CD4-positive, CD25-positive, alpha-beta regulatory T cell (primary cell): ENCODE results near the gene SERTAD1. TPM values are rescaled to one million over a fixed set of nuclear protein-coding genes. Genes with fewer than 3 reads are reported as not detected.

Experiments
- ATAC-seq, 2 donors: fragments of 150-1000 bp; cut with Tn5 transposase; one replicate each; pipeline ENCODE4 v1.10.0; 2021; ENCODE audit warnings: low read depth in 2 of 2, moderate number of reproducible peaks in 2 of 2, moderate library complexity in 1 of 2
- DNase-seq, 3 donors: peaks; one replicate each; pipeline versions ENCODE4 v3.0.0 to v3.0.0-alpha.2; 2012 to 2022; ENCODE audit warnings: mixed read lengths in 1 of 3
- H3K27ac ChIP-seq: one replicate; pipeline ENCODE4 v1.7.0; 2013; ENCODE audit warnings: mild to moderate bottlenecking, low read length; ENCODE audit not compliant: insufficient read depth, poor library complexity, severe bottlenecking
- H3K27me3 ChIP-seq: one replicate; pipeline ENCODE4 v1.7.0; 2013; ENCODE audit warnings: low read length; ENCODE audit not compliant: control insufficient read depth, insufficient read depth
- H3K36me3 ChIP-seq: one replicate; pipeline ENCODE4 v1.7.0; 2013; ENCODE audit warnings: mild to moderate bottlenecking, low read length, moderate library complexity; ENCODE audit not compliant: control insufficient read depth, insufficient read depth
- H3K4me1 ChIP-seq: 2 replicates; pipeline ENCODE4 v1.7.0; 2013; ENCODE audit warnings: mild to moderate bottlenecking, low read length; ENCODE audit not compliant: insufficient read depth, control insufficient read depth, poor library complexity, severe bottlenecking
- H3K4me3 ChIP-seq: one replicate; pipeline ENCODE4 v1.7.0; 2013; ENCODE audit warnings: low read depth, mild to moderate bottlenecking, low read length, moderate library complexity
- H3K9me3 ChIP-seq, 2 experiments: 1 replicate in 1 of 2; 2 replicates in 1 of 2; pipeline ENCODE4 v1.7.0; 2013; ENCODE audit warnings: low read length in 2 of 2, mild to moderate bottlenecking in 1 of 2, moderate library complexity in 1 of 2; ENCODE audit not compliant: control insufficient read depth in 2 of 2
- H3K27ac Mint-ChIP-seq, 3 donors: one replicate each; pipeline ENCODE4 v1.8.0; 2020 to 2022; ENCODE audit warnings: mild to moderate bottlenecking in 3 of 3, mixed read lengths in 3 of 3, moderate library complexity in 2 of 3
- H3K27me3 Mint-ChIP-seq: one replicate; pipeline ENCODE4 v1.8.0; 2022; ENCODE audit warnings: mild to moderate bottlenecking, mixed read lengths
- H3K36me3 Mint-ChIP-seq: one replicate; pipeline ENCODE4 v1.8.0; 2020; ENCODE audit warnings: mixed read lengths
- H3K4me1 Mint-ChIP-seq, 4 donors: one replicate each; pipeline ENCODE4 v1.8.0; 2020 to 2022; ENCODE audit warnings: mixed read lengths in 4 of 4, mild to moderate bottlenecking in 1 of 4
- H3K4me3 Mint-ChIP-seq, 4 donors: one replicate each; pipeline ENCODE4 v1.8.0; 2020 to 2022; ENCODE audit warnings: mild to moderate bottlenecking in 4 of 4, mixed read lengths in 4 of 4, moderate library complexity in 3 of 4
- H3K9me3 Mint-ChIP-seq, 7 donors: one replicate each; pipeline ENCODE4 v1.8.0; 2020 to 2022; ENCODE audit warnings: mixed read lengths in 7 of 7, mild to moderate bottlenecking in 3 of 7, moderate library complexity in 2 of 7
- polyA plus RNA-seq, 4 donors: library from polyadenylated mRNA; unstranded; fragments of 300-500 nt; fragmentation: Illumina TruSeq; gene quantifications; one replicate each; pipeline ENCODE4 v1.2.3, GENCODE V29; 2021
- total RNA-seq: library from RNA; stranded (reverse); gene quantifications from one replicate; pipeline ENCODE4 v1.2.3, GENCODE V29; 2022

Gene SERTAD1
- total and polyA plus RNA-seq, 5 donors from 2014 or later: 5.5 to 17.0 (median 6.1) TPM

DNA sequence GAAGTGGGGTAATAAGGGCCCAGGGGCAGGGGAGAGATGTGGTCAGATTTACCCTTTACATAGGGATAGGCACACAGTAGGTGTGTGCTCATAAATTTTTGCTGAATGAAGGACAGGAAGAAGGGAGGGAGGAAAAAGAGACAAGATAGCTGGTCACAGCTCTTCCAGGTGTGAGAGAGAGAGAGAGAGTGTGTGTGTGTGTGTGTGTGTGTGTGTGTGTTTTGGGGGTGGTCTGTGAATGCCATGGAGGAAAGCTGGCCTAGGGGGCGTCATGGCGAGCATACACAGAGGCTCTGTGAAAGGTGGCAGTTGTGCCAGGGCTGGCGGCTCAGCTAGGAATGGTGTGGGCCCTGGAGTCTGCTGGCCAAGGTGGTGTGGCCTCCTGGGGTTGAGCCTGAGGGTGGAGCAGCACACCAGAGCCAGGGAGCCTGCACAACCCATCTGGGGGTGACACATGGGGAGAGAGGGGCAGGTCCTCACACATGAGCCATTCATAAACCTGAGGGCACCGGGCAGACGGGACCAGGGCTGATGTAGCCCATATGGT is 6.7 kb downstream of the SERTAD1 start:
- Mint-ChIP-seq H3K4me1 (peaks cover 0 to 29% (median 17%) of the 10 kb centered on the region in 4 donors), H3K27me3 (peaks cover 15% of the 10 kb centered on the region), H3K4me3 (peak overlapping the region; percentile 67 to 84 (median 72)), H3K9me3 (no peaks in the 10 kb centered on the region), H3K27ac (peak overlapping the region in 1 of 3 donors; percentile 40), H3K36me3 (no peaks in the 10 kb centered on the region)
- H3K4me3 ChIP-seq: no peak overlapping the region
- H3K27ac ChIP-seq: no peak overlapping the region
- peaks cover 6% of the 10 kb centered on the region for H3K36me3 ChIP-seq
- peaks cover 23% of the 10 kb centered on the region for H3K4me1 ChIP-seq
- ATAC-seq (no peak), DNase-seq (no peak)
- H3K27me3 ChIP-seq: no peaks in the 10 kb centered on the region
- H3K9me3 ChIP-seq: no peaks in the 10 kb centered on the region

- Histone ChIP-seq H3K9me3 (no peaks in the 10 kb centered on the region), H3K27me3 (no peaks in the 10 kb centered on the region), H3K27ac (no peak overlapping the region), H3K4me3 (no peak overlapping the region), H3K36me3 (peaks cover 6% of the 10 kb centered on the region), H3K4me1 (peaks cover 18% of the 10 kb centered on the region)
- DNase-seq (no peak), ATAC-seq (no peak)
- Mint-ChIP-seq H3K27ac (peak overlapping the region in 2 of 3 donors; percentile 23 to 54), H3K4me3 (peak overlapping the region in 1 of 4 donors; percentile 76), H3K36me3 (no peaks in the 10 kb centered on the region), H3K4me1 (peaks cover 0 to 28% (median 15%) of the 10 kb centered on the region in 4 donors), H3K27me3 (peaks cover 15% of the 10 kb centered on the region), H3K9me3 (no peaks in the 10 kb centered on the region)
These were observed 7.8 kb downstream of the SERTAD1 start for GRCh38 chr19:40418040-40418439.

- H3K36me3 Mint-ChIP-seq: no peaks in the 10 kb centered on the region
- Histone ChIP-seq H3K4me1 (peaks cover 17% of the 10 kb centered on the region), H3K27me3 (no peaks in the 10 kb centered on the region), H3K36me3 (peaks cover 2% of the 10 kb centered on the region), H3K9me3 (no peaks in the 10 kb centered on the region), H3K27ac (no peak overlapping the region), H3K4me3 (no peak overlapping the region)
- H3K27ac Mint-ChIP-seq: peak overlapping the region in 1 of 3 donors; percentile 43
- ATAC-seq (no peak), DNase-seq (no peak)
- H3K4me3 Mint-ChIP-seq: peak overlapping the region in 2 of 4 donors; percentile 19 to 32
- peaks cover 0 to 28% (median 15%) of the 10 kb centered on the region in 4 donors for H3K4me1 Mint-ChIP-seq
- H3K9me3 Mint-ChIP-seq: no peaks in the 10 kb centered on the region
- H3K27me3 Mint-ChIP-seq: peaks cover 15% of the 10 kb centered on the region
These were observed 8.2 kb downstream of the SERTAD1 start for GRCh38 chr19:40417643-40417981.

DNA sequence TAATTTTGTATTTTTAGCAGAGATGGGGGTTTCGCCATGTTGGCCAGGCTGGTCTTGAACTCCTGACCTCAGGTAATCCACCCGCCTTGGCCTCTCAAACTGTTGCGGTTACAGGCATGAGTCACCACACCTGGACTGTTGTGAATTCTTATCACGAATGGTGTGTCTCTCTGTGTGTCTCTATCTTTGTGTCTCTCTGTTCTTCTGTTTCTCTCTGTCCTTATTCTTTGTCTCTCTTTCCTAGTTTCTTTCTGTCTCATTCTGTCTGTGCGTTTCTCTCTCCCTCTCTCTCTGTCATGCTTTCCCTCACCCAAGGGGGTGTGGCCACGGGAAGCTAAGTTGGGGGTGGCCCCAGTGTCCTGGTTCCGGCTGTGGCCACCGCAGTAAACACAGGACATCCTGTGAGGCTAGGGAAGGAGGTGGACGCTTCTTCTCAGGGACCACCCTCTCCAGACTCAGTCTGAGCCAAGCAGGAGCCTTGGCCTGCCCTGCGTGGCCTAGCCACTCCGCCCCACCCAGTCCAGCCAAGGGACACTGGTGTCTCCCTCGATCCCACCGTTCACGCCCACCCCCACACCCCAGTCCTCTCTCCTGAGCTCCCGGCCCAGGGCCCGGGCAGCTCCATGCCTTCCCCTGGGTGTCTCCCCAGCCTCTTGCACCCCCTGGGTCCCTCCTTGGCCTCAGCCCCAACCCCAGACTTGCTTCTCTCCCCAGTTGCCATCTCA is 8.7 kb downstream of the SERTAD1 start:
- ATAC-seq: no peak
- Mint-ChIP-seq H3K27me3 (peaks cover 15% of the 10 kb centered on the region), H3K27ac (peak overlapping the region in 2 of 3 donors; percentile 43 to 71), H3K9me3 (no peaks in the 10 kb centered on the region), H3K36me3 (no peaks in the 10 kb centered on the region), H3K4me3 (peak overlapping the region in 2 of 4 donors; percentile 19 to 68), H3K4me1 (peaks cover 0 to 25% (median 12%) of the 10 kb centered on the region in 4 donors)
- Histone ChIP-seq H3K36me3 (no peaks in the 10 kb centered on the region), H3K4me1 (peaks cover 14% of the 10 kb centered on the region), H3K9me3 (no peaks in the 10 kb centered on the region), H3K4me3 (no peak overlapping the region), H3K27ac (no peak overlapping the region), H3K27me3 (no peaks in the 10 kb centered on the region)
- no peak for DNase-seq

DNA sequence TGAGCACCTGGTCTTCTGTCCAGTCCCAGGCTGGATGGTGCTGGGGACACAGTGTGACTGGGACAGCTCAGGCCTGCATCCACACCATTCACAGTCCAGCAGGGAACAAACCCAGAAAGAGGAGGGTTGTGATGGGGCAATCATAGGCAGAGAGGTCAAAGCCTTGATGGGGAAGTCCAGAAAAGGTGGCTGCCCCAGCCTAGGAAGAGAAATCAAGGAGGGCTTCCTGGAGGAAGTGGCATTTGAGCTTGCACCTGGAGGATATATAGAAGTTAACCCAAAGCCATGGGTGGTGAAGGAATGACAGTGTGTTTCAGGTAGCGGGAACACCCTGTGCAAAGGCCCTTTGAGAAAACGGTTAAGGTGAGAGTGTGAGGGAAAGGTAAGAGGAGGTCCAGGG is 10.0 kb downstream of the SERTAD1 start:
- no peak overlapping the region for H3K27ac Mint-ChIP-seq
- H3K4me3 Mint-ChIP-seq: peak overlapping the region in 1 of 4 donors; percentile 5
- peaks cover 0 to 17% (median 7%) of the 10 kb centered on the region in 4 donors for H3K4me1 Mint-ChIP-seq

GRCh38 chr19:40414542-40415535 is 11.0 kb downstream of the SERTAD1 start:
- DNase-seq (no peak), ATAC-seq (no peak)
- Mint-ChIP-seq H3K27ac (no peak overlapping the region), H3K27me3 (peaks cover 10% of the 10 kb centered on the region), H3K36me3 (no peaks in the 10 kb centered on the region), H3K4me1 (peaks cover 0 to 13% (median 7%) of the 10 kb centered on the region in 4 donors), H3K9me3 (no peaks in the 10 kb centered on the region), H3K4me3 (peak overlapping the region in 1 of 4 donors; percentile 49)
- Histone ChIP-seq H3K36me3 (no peaks in the 10 kb centered on the region), H3K27ac (no peak overlapping the region), H3K9me3 (no peaks in the 10 kb centered on the region), H3K27me3 (no peaks in the 10 kb centered on the region), H3K4me1 (no peaks in the 10 kb centered on the region), H3K4me3 (no peak overlapping the region)

More for the DNA sequence above, 10.0 kb downstream of the SERTAD1 start:
- peaks cover 1% of the 10 kb centered on the region for H3K4me1 ChIP-seq
- Mint-ChIP-seq H3K36me3 (no peaks in the 10 kb centered on the region), H3K27me3 (peaks cover 13% of the 10 kb centered on the region), H3K9me3 (no peaks in the 10 kb centered on the region)
- H3K4me3 ChIP-seq: no peak overlapping the region
- H3K36me3 ChIP-seq: no peaks in the 10 kb centered on the region
- ATAC-seq: no peak
- H3K27ac ChIP-seq: no peak overlapping the region
- H3K27me3 ChIP-seq: no peaks in the 10 kb centered on the region
- no peaks in the 10 kb centered on the region for H3K9me3 ChIP-seq
- DNase-seq: no peak

GRCh38 chr19:40413291-40413845 is 12.4 kb downstream of the SERTAD1 start, which contains the start of gene PRX:
TSS of gene PRX (minus strand) at chr19:40413378. CDS start at chr19:40407932, 5,446 bp downstream.
- H3K27ac Mint-ChIP-seq: no peak within 1 kb of the TSS
- peaks cover 8% of the 10 kb centered on the region for H3K27me3 Mint-ChIP-seq
- H3K27me3 ChIP-seq: no peaks in the 10 kb centered on the region
- no peak for DNase-seq
- no peaks in the 10 kb centered on the region for H3K36me3 ChIP-seq
- H3K4me1 ChIP-seq: no peaks in the 10 kb centered on the region
- ATAC-seq: no peak
- H3K4me3 Mint-ChIP-seq: no peak within 1 kb of the TSS
- no peaks in the 10 kb centered on the region for H3K9me3 ChIP-seq
- no peaks in the 10 kb centered on the region for H3K9me3 Mint-ChIP-seq
- no peaks in the 10 kb centered on the region for H3K36me3 Mint-ChIP-seq
- peaks cover 0 to 9% (median 7%) of the 10 kb centered on the region in 4 donors for H3K4me1 Mint-ChIP-seq
- no peak within 1 kb of the TSS for H3K4me3 ChIP-seq
- no peak within 1 kb of the TSS for H3K27ac ChIP-seq
